ENCODE results near the gene STAC. TPM values are rescaled to one million over a fixed set of nuclear protein-coding genes. Genes with fewer than 3 reads are reported as not detected.
"Not testable (repeated sequence)": the region's sequence is repeated elsewhere in the genome, so short reads cannot be mapped to it uniquely, and the experiment has no call there.

Gene STAC
- total RNA-seq, 2 donors from 2014 or later, result 42.5 to 62.3 TPM

- no peaks in the 10 kb centered on the region for H3K27me3 ChIP-seq (replicated peaks; ENCODE audit: insufficient read depth)
- no peak for DNase-seq (ENCODE audit: low spot score)
- H3K9me3 ChIP-seq, result no peaks in the 10 kb centered on the region
- no peak overlapping the region for H3K27ac ChIP-seq
- no peaks in the 10 kb centered on the region for H3K36me3 ChIP-seq
- TF ChIP-seq CTCF (IDR thresholded peaks at IDR 0.05), result no peak
- H3K4me1 ChIP-seq (ENCODE audit: control insufficient read depth in 1 of 2, low read depth in 2 of 2), result peaks cover 3 to 18% of the 10 kb centered on the region in 2 donors
- ATAC-seq (ENCODE audit: insufficient number of reproducible peaks, low FRiP score, low read depth), result no peak
- no peak overlapping the region for H3K4me3 ChIP-seq
Observed at GRCh38 chr3:36558961-36559360, 178.7 kb downstream of the STAC start.

GRCh38 chr3:36560685-36561084, 180.4 kb downstream of the STAC start:
- H3K27me3 ChIP-seq (replicated peaks; ENCODE audit: insufficient read depth), result no peaks in the 10 kb centered on the region
- peaks cover 3 to 18% of the 10 kb centered on the region in 2 donors for H3K4me1 ChIP-seq (ENCODE audit: control insufficient read depth in 1 of 2, low read depth in 2 of 2)
- no peaks in the 10 kb centered on the region for H3K9me3 ChIP-seq
- no peak overlapping the region for H3K4me3 ChIP-seq
- H3K36me3 ChIP-seq, result no peaks in the 10 kb centered on the region
- ATAC-seq (ENCODE audit: insufficient number of reproducible peaks, low FRiP score, low read depth) (no peak), DNase-seq (ENCODE audit: low spot score) (no peak)
- no peak for TF ChIP-seq CTCF (IDR thresholded peaks at IDR 0.05)
- H3K27ac ChIP-seq, result no peak overlapping the region

- TF ChIP-seq CTCF (IDR thresholded peaks at IDR 0.05), result no peak
- Histone ChIP-seq H3K4me3 (no peak overlapping the region), H3K36me3 (no peaks in the 10 kb centered on the region), H3K4me1 (ENCODE audit: control insufficient read depth in 1 of 2, low read depth in 2 of 2) (peaks cover 3 to 18% of the 10 kb centered on the region in 2 donors), H3K27ac (no peak overlapping the region), H3K27me3 (replicated peaks; ENCODE audit: insufficient read depth) (no peaks in the 10 kb centered on the region), H3K9me3 (no peaks in the 10 kb centered on the region)
- DNase-seq (ENCODE audit: low spot score), result no peak
- no peak for ATAC-seq (ENCODE audit: insufficient number of reproducible peaks, low FRiP score, low read depth)
Observed at GRCh38 chr3:36561601-36562000, 181.3 kb downstream of the STAC start.

GRCh38 chr3:36562945-36563344, 182.6 kb downstream of the STAC start:
- TF ChIP-seq CTCF (IDR thresholded peaks at IDR 0.05), result no peak
- Histone ChIP-seq H3K36me3 (no peaks in the 10 kb centered on the region), H3K27ac (no peak overlapping the region), H3K9me3 (no peaks in the 10 kb centered on the region), H3K4me3 (no peak overlapping the region), H3K27me3 (replicated peaks; ENCODE audit: insufficient read depth) (no peaks in the 10 kb centered on the region), H3K4me1 (ENCODE audit: control insufficient read depth in 1 of 2, low read depth in 2 of 2) (peaks cover 0 to 9% of the 10 kb centered on the region in 2 donors)
- ATAC-seq (ENCODE audit: insufficient number of reproducible peaks, low FRiP score, low read depth) (no peak), DNase-seq (ENCODE audit: low spot score) (no peak)

GRCh38 chr3:36575241-36575640, 194.9 kb downstream of the STAC start:
- peaks cover 3 to 10% of the 10 kb centered on the region in 2 donors for H3K4me1 ChIP-seq (ENCODE audit: control insufficient read depth in 1 of 2, low read depth in 2 of 2)
- ATAC-seq (ENCODE audit: insufficient number of reproducible peaks, low FRiP score, low read depth) (no peak), DNase-seq (ENCODE audit: low spot score) (no peak)
- TF ChIP-seq CTCF (IDR thresholded peaks at IDR 0.05), result no peak
- no peak overlapping the region for H3K4me3 ChIP-seq
- peaks cover 4% of the 10 kb centered on the region for H3K9me3 ChIP-seq
- H3K27me3 ChIP-seq (replicated peaks; ENCODE audit: insufficient read depth), result no peaks in the 10 kb centered on the region
- no peaks in the 10 kb centered on the region for H3K36me3 ChIP-seq
- no peak overlapping the region for H3K27ac ChIP-seq

GRCh38 chr3:36578418-36578817, 198.1 kb downstream of the STAC start:
- not testable (repeated sequence) for H3K27me3 ChIP-seq (replicated peaks; ENCODE audit: insufficient read depth); ATAC-seq (ENCODE audit: insufficient number of reproducible peaks, low FRiP score, low read depth); H3K27ac ChIP-seq; H3K4me1 ChIP-seq (ENCODE audit: control insufficient read depth in 1 of 2, low read depth in 2 of 2); H3K9me3 ChIP-seq; DNase-seq (ENCODE audit: low spot score); H3K4me3 ChIP-seq; H3K36me3 ChIP-seq

Data from thoracic aorta (tissue), 2 donors.